ENCODE measurements around the gene NELFCD.

DNA sequence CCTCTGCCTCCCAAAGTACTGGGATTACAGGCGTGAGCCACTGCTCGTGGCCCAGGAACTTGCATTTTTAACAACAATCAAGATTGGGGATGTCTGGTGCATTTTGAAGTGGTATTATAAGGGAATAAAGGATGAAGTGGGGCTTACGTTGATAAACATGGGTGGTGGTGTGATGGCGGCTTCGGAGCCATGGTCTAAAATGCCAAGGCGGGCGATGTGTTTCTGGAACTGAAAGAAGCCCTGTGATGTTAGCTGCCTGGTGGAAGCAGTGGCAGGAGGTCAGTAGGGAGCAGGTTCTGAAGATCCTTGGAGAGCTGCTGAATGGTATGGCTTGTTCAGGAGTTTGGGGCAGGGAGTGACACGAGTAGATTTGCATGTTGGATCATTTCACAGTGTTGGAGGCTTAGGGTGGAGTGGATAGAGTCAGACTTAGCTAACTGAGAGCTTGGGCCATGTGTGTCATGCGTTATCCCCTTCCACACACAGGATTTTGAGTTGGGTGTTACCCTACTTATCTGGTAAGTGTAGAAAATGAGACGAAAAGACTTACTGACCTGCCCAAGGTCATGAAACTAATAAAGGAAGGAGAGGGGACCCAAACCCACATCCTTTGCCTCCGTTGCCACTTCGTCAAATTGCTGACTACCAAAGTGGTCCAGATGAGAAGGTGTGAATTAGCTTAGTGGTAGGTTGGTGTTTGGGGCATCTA lies 1.5 kb downstream of the NELFCD start:
- TF ChIP-seq POLR2AphosphoS5 (IDR thresholded peaks at IDR 0.05; ENCODE audit: low read depth, low read length) = no peak
- no peak for TF ChIP-seq POLR2A (IDR thresholded peaks at IDR 0.05; ENCODE audit: low read depth, low read length)
- no peak for TF ChIP-seq TAF1 (IDR thresholded peaks at IDR 0.05; ENCODE audit: borderline replicate concordance, low read depth, low read length)
